ENCODE measurements around the gene PDLIM7.

PDLIM7 gene

DNA sequence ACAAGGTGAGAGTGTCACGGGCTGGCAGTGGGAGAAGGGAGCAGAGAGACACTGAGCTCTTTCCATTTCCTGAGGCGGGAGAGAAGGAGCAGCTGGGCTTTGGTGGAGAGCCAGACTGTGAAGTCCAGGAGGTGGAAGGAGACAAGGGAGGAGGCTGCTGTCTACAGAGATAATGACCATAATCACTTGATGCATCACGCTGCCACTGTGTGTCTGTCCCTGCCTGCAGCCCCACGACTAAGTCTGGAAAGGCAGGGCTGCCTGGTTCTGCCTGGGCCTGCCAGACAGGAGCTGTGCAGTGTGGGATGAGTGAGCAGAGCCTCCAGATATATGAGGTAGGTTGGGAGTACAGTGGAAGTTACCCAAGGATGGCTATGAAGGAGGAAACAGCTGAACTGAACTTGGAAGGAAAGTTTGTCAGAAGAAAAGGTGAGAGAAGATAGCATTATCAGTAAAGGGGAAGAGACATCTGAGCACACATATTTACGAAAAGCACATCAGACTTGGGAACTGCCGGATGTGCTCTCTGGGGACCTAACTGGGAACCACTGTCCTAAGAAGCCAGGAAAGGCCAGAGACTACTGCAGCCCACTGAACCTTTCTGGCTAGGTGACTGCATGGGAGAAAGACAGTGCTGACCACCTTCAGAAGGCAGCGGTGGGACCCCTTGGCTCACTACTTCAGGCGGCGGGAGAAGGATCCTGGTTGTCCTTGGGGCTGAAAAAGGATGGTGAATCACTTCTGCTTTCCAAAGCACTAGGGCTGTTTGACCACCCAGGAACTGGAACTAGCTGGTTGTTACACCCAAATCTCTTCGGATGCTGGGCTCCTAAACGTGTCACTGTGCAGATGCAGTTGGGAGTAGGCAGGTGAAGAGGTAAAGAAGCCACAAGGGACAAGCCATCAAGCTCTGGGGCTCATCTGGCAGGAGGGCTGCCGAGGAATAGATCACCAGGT, 32.1 kb upstream of the PDLIM7 start:
- Histone ChIP-seq H3K27me3 (ENCODE audit: insufficient read depth, low read depth) (no peaks in the 10 kb centered on the region), H3K9ac (no peak overlapping the region), H3K27ac (no peak overlapping the region), H3K4me2 (no peak overlapping the region), H4K20me1 (ENCODE audit: insufficient read depth) (no peaks in the 10 kb centered on the region), H3K4me3 (IDR thresholded peaks at IDR 0.05; ENCODE audit: insufficient read depth, low read depth, low read length) (no peak overlapping the region), H2AFZ (ENCODE audit: low read depth) (no peak overlapping the region), H3K79me2 (ENCODE audit: insufficient read depth, low read depth) (no peaks in the 10 kb centered on the region), H3K4me1 (ENCODE audit: low read depth, poor library complexity, severe bottlenecking) (no peaks in the 10 kb centered on the region), H3K36me3 (ENCODE audit: insufficient read depth) (no peaks in the 10 kb centered on the region)
- no peak for TF ChIP-seq CTCF (conservative IDR thresholded peaks at IDR 0.05; ENCODE audit: low read depth, low read length)

DNA sequence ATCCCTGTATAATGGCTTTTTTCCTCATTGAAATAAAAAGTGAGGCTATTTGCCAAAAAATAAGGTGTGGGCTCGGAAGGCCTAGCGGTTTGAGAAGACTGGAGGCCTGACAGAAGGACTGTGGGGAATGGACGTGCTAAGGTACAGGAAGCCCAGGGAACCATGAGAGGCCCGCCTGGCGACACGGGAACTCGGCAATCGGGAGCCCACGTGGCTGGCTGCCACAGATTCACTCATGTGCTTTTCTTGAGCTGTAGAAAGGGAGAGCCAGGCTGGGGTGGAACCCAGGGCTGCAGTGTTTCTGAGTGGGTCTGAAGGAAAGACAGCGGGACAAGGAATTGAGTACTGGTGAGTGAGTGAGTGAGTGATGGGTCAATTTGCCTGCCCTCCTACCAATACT, 31.2 kb upstream of the PDLIM7 start:
- Histone ChIP-seq H3K79me2 (ENCODE audit: insufficient read depth, low read depth) (no peaks in the 10 kb centered on the region), H4K20me1 (ENCODE audit: insufficient read depth) (no peaks in the 10 kb centered on the region)
- no peak for TF ChIP-seq CTCF (conservative IDR thresholded peaks at IDR 0.05; ENCODE audit: low read depth, low read length)

GRCh38 chr5:177527595-177527994, 30.2 kb upstream of the PDLIM7 start:
- TF ChIP-seq CTCF (conservative IDR thresholded peaks at IDR 0.05; ENCODE audit: low read depth, low read length): no peak
- Histone ChIP-seq H3K4me1 (ENCODE audit: low read depth, poor library complexity, severe bottlenecking) (no peaks in the 10 kb centered on the region), H4K20me1 (ENCODE audit: insufficient read depth) (no peaks in the 10 kb centered on the region), H3K27me3 (ENCODE audit: insufficient read depth, low read depth) (no peaks in the 10 kb centered on the region), H3K4me3 (IDR thresholded peaks at IDR 0.05; ENCODE audit: insufficient read depth, low read depth, low read length) (no peak overlapping the region), H3K4me2 (no peak overlapping the region), H3K36me3 (ENCODE audit: insufficient read depth) (no peaks in the 10 kb centered on the region), H3K27ac (no peak overlapping the region), H3K79me2 (ENCODE audit: insufficient read depth, low read depth) (no peaks in the 10 kb centered on the region), H2AFZ (ENCODE audit: low read depth) (no peak overlapping the region), H3K9ac (no peak overlapping the region)

More for the DNA sequence above, 31.2 kb upstream of the PDLIM7 start:
- H3K36me3 ChIP-seq (ENCODE audit: insufficient read depth): no peaks in the 10 kb centered on the region
- H3K9ac ChIP-seq: no peak overlapping the region
- H3K4me2 ChIP-seq: no peak overlapping the region
- no peak overlapping the region for H2AFZ ChIP-seq (ENCODE audit: low read depth)
- H3K4me3 ChIP-seq (IDR thresholded peaks at IDR 0.05; ENCODE audit: insufficient read depth, low read depth, low read length): no peak overlapping the region
- no peak overlapping the region for H3K27ac ChIP-seq
- H3K4me1 ChIP-seq (ENCODE audit: low read depth, poor library complexity, severe bottlenecking): no peaks in the 10 kb centered on the region
- H3K27me3 ChIP-seq (ENCODE audit: insufficient read depth, low read depth): no peaks in the 10 kb centered on the region

DNA sequence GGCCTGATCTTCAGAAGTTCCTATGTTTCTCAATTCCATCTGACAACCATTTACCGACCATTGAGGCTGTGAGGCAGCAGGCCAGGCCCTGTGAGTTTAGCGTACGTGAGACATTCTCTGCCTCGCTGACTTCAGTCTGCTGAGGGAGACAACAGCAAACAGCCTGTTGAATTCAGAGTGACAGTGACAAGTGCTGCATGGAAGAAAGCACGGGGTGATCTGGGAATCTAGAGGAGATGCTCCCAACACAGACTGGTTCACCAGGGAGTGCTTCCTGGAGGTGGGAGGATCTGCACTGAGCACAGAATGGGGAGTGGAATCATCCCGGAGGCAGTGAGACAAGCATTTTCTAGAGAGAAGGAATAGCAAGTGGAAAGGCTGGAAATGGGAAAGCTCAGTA, 29.4 kb upstream of the PDLIM7 start:
- Histone ChIP-seq H2AFZ (ENCODE audit: low read depth) (no peak overlapping the region), H4K20me1 (ENCODE audit: insufficient read depth) (no peaks in the 10 kb centered on the region), H3K27me3 (ENCODE audit: insufficient read depth, low read depth) (no peaks in the 10 kb centered on the region), H3K4me3 (IDR thresholded peaks at IDR 0.05; ENCODE audit: insufficient read depth, low read depth, low read length) (no peak overlapping the region), H3K4me2 (no peak overlapping the region), H3K27ac (no peak overlapping the region), H3K79me2 (ENCODE audit: insufficient read depth, low read depth) (no peaks in the 10 kb centered on the region), H3K9ac (no peak overlapping the region), H3K4me1 (ENCODE audit: low read depth, poor library complexity, severe bottlenecking) (no peaks in the 10 kb centered on the region), H3K36me3 (ENCODE audit: insufficient read depth) (no peaks in the 10 kb centered on the region)
- TF ChIP-seq CTCF (conservative IDR thresholded peaks at IDR 0.05; ENCODE audit: low read depth, low read length): no peak
